ENCODE results near the gene LSM2. TPM values are rescaled to one million over a fixed set of nuclear protein-coding genes. Genes with fewer than 3 reads are reported as not detected.

Gene LSM2
- total and polyA plus RNA-seq, 9 of the 15 experiments (the other 6 are each of a cell fraction or from before 2014, with no cell fraction given) = 154 to 407 (median 223) TPM

GRCh38 chr6:31831350-31832215 is 24.8 kb upstream of the LSM2 start (continued):
- peak; percentile 40; the same call in 1 of the 2 replicates for TF ChIP-seq CXXC5 (CRISPR knock-in tag; IDR thresholded peaks at IDR 0.05)
- no peak for TF ChIP-seq ESRRA (IDR thresholded peaks at IDR 0.05; ENCODE audit: borderline replicate concordance, low read depth)
- TF ChIP-seq HOMEZ (CRISPR knock-in tag; IDR thresholded peaks at IDR 0.05) = no peak
- TF ChIP-seq MTA3 (IDR thresholded peaks at IDR 0.05; ENCODE audit: borderline replicate concordance) = peak; percentile 28
- TF ChIP-seq SFPQ (IDR thresholded peaks at IDR 0.05; ENCODE audit: low read depth, low read length) = no peak
- peak; percentile 17 for TF ChIP-seq HNRNPLL (IDR thresholded peaks at IDR 0.05; ENCODE audit: low read depth, low read length, poor library complexity, severe bottlenecking)
- no peak for TF ChIP-seq FOXJ2 (tag; IDR thresholded peaks at IDR 0.05)
- no peak for TF ChIP-seq HMGN3 (IDR thresholded peaks at IDR 0.05; ENCODE audit: borderline replicate concordance, extremely low read depth, insufficient read length, low read depth, low read length)
- TF ChIP-seq ETV1 (tag; conservative IDR thresholded peaks at IDR 0.05; ENCODE audit: low read depth) = peak; percentile 55; the same call in 1 of the 2 replicates
- TF ChIP-seq RAD21 (CRISPR knock-in tag; conservative IDR thresholded peaks at IDR 0.05 in 1 of 2, IDR thresholded peaks at IDR 0.05 in 1 of 2) = peak in 1 of 2 experiments; percentile 5; a peak in 1 of 4 replicates
- TF ChIP-seq MYC (IDR thresholded peaks at IDR 0.05; ENCODE audit: low read depth, low read length) = no peak
- TF ChIP-seq MYC (CRISPR knock-in tag; IDR thresholded peaks at IDR 0.05; ENCODE audit: borderline replicate concordance, low read depth) = no peak
- TF ChIP-seq ZC3H4 (CRISPR knock-in tag; IDR thresholded peaks at IDR 0.05; ENCODE audit: borderline replicate concordance) = peak; percentile 75; the same call in 1 of the 2 replicates
- no peak for TF ChIP-seq HMG20B (CRISPR knock-in tag; IDR thresholded peaks at IDR 0.05)
- no peak for TF ChIP-seq ZKSCAN8 (CRISPR knock-in tag; IDR thresholded peaks at IDR 0.05)
- no peak for TF ChIP-seq TAF15 (IDR thresholded peaks at IDR 0.05; ENCODE audit: low read depth, low read length)
- no peak for TF ChIP-seq FIP1L1 (IDR thresholded peaks at IDR 0.05; ENCODE audit: low read depth, low read length, poor library complexity, severe bottlenecking)
- TF ChIP-seq OTX1 (CRISPR knock-in tag; IDR thresholded peaks at IDR 0.05) = no peak
- TF ChIP-seq ZBTB43 (CRISPR knock-in tag; IDR thresholded peaks at IDR 0.05) = 0 out of 2 replicates have a peak, but pooled peaks have one; percentile 13
- TF ChIP-seq LEF1 (IDR thresholded peaks at IDR 0.05) = no peak
- TF ChIP-seq DPF2 (IDR thresholded peaks at IDR 0.05) = peak; percentile 77
